ENCODE data around the gene CPA4. TPM values are rescaled to one million over a fixed set of nuclear protein-coding genes. Genes with fewer than 3 reads are reported as not detected.
"Not testable (repeated sequence)": the region's sequence is repeated elsewhere in the genome, so short reads cannot be mapped to it uniquely, and the experiment has no call there.

The CPA4 gene
- total RNA-seq (not detected), polyA plus RNA-seq (not detected), total RNA-seq (0 to 0.07 (median 0) reads per million in 6 experiments)

DNA sequence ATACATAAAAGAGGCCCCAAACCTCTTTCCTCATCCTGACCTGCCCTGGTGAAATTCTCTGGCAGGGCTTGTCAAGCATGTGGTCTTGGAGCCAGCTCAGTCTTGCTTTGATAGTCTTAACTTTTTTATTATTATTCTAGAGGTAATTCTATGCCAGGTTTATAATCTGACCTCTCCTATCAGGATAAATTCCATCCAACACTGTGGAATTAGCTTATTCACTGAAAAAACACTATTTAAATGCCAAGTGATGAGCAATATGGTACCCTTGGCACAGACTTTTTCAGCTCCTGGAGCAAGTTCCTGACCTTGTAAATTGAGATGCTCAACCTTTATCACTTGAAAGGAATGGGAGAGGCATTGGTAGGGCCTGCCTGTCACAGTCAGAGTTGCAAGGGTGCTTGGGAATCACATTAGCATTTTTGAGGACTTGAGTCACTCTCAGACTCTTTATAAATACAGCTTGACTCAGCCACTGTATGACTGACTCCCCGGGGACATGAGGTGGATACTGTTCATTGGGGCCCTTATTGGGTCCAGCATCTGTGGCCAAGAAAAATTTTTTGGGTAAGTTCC is at the start of gene CPA4:
Gene CPA4 (plus strand): TSS at position 480 of the 576 bp plus-strand sequence. CDS start 20 bp downstream, at position 500.
- DNase-seq = no peak
- POLR2A ChIA-PET = no interaction called here
- no peaks in the 10 kb centered on the region for H3K27me3 Mint-ChIP-seq
- H3K4me1 Mint-ChIP-seq = peaks cover 0 to 7% (median 2%) of the 10 kb centered on the region in 4 donors
- H3K27ac Mint-ChIP-seq = peak within 1 kb of the TSS in 1 of 10 donors; percentile 65
- peaks cover 0 to 3% (median 0%) of the 10 kb centered on the region in 9 donors for H3K9me3 Mint-ChIP-seq
- no peak for ATAC-seq
- H3K4me3 Mint-ChIP-seq = no peak within 1 kb of the TSS
- H3K36me3 Mint-ChIP-seq = no peaks in the 10 kb centered on the region

- peak overlapping the region in 1 of 10 donors; percentile 18 for H3K27ac Mint-ChIP-seq
- not testable (repeated sequence) for DNase-seq, H3K4me3 Mint-ChIP-seq, H3K27me3 Mint-ChIP-seq, ATAC-seq, H3K36me3 Mint-ChIP-seq, H3K4me1 Mint-ChIP-seq, H3K9me3 Mint-ChIP-seq
- POLR2A ChIA-PET = interaction anchor here (0.6 kb wide), 1 partner anchor 36 kb away, joined by 3 read pairs; no protein-coding TSS in a partner anchor
Observed at GRCh38 chr7:130243486-130243885, 49.5 kb upstream of the CPA4 start.

- Mint-ChIP-seq H3K9me3 (peaks cover 0 to 12% (median 2%) of the 10 kb centered on the region in 9 donors), H3K36me3 (peaks cover 0 to 10% (median 4%) of the 10 kb centered on the region in 3 donors)
- DNase-seq, POLR2A ChIA-PET, H3K4me3 Mint-ChIP-seq, ATAC-seq, H3K4me1 Mint-ChIP-seq, H3K27me3 Mint-ChIP-seq, H3K27ac Mint-ChIP-seq: not testable (repeated sequence)
Observed at GRCh38 chr7:130246491-130246890, 46.5 kb upstream of the CPA4 start.

DNA sequence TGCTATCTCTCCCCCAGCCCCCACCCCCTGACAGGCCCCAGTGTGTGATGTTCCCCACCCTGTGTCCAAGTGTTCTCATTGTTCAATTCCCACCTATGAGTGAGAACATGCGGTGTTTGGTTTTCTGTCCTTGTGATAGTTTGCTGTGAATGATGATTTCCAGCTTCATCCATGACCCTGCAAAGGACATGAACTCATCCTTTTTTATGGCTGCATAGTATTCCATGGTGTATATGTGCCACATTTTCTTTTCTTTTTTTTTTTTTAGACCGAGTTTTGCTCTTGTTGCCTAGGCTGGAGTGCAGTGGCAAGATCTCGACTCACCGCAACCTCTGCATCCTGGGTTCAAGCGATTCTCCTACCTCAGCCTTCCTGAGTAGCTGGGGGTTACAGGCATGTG is 44.1 kb upstream of the CPA4 start:
- H3K4me1 Mint-ChIP-seq, H3K27ac Mint-ChIP-seq, ATAC-seq, H3K4me3 Mint-ChIP-seq, H3K27me3 Mint-ChIP-seq, POLR2A ChIA-PET, DNase-seq: not testable (repeated sequence)
- Mint-ChIP-seq H3K36me3 (peaks cover 0 to 18% (median 12%) of the 10 kb centered on the region in 3 donors), H3K9me3 (peaks cover 5 to 31% (median 14%) of the 10 kb centered on the region in 9 donors)

- peaks cover 0 to 36% (median 16%) of the 10 kb centered on the region in 9 donors for H3K9me3 Mint-ChIP-seq
- ATAC-seq, POLR2A ChIA-PET, H3K27me3 Mint-ChIP-seq, H3K4me3 Mint-ChIP-seq, H3K4me1 Mint-ChIP-seq, H3K27ac Mint-ChIP-seq, DNase-seq: not testable (repeated sequence)
- H3K36me3 Mint-ChIP-seq = peaks cover 0 to 21% (median 10%) of the 10 kb centered on the region in 3 donors
Observed at GRCh38 chr7:130249626-130250025, 43.3 kb upstream of the CPA4 start.

GRCh38 chr7:130254555-130254954 is 38.4 kb upstream of the CPA4 start:
- Mint-ChIP-seq H3K4me1 (no peaks in the 10 kb centered on the region), H3K27ac (no peak overlapping the region), H3K36me3 (peaks cover 0 to 23% (median 10%) of the 10 kb centered on the region in 3 donors), H3K4me3 (no peak overlapping the region), H3K27me3 (peaks cover 0 to 1% (median 0%) of the 10 kb centered on the region in 5 donors), H3K9me3 (peaks cover 1 to 71% (median 16%) of the 10 kb centered on the region in 9 donors)
- POLR2A ChIA-PET = no interaction called here
- ATAC-seq (no peak), DNase-seq (no peak)

DNA sequence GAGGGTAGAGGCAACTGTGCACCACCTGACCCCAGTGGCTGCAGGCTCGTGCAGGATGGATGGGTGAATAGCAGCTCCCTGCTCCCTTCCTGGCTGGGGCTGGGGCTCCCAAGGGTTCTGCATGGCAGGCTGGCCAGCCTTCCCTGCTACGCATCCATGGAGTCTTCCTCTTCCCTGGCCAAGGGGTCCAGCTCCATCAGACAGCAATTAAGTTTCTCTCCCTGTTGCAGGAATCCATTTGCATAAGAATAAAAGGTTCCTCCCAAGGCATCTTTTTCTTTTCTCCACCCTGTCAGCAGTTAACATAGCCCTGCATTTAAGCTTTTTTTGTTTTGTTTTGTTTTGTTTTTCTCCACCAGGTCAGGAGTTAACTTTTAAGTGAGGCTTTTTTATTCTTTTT is 36.3 kb upstream of the CPA4 start:
- Mint-ChIP-seq H3K27me3 (peaks cover 0 to 1% (median 0%) of the 10 kb centered on the region in 5 donors), H3K36me3 (peaks cover 0 to 27% (median 10%) of the 10 kb centered on the region in 3 donors), H3K27ac (no peak overlapping the region), H3K9me3 (peaks cover 1 to 82% (median 16%) of the 10 kb centered on the region in 9 donors), H3K4me3 (no peak overlapping the region), H3K4me1 (no peaks in the 10 kb centered on the region)
- ATAC-seq = no peak
- POLR2A ChIA-PET = no interaction called here
- no peak for DNase-seq

DNA sequence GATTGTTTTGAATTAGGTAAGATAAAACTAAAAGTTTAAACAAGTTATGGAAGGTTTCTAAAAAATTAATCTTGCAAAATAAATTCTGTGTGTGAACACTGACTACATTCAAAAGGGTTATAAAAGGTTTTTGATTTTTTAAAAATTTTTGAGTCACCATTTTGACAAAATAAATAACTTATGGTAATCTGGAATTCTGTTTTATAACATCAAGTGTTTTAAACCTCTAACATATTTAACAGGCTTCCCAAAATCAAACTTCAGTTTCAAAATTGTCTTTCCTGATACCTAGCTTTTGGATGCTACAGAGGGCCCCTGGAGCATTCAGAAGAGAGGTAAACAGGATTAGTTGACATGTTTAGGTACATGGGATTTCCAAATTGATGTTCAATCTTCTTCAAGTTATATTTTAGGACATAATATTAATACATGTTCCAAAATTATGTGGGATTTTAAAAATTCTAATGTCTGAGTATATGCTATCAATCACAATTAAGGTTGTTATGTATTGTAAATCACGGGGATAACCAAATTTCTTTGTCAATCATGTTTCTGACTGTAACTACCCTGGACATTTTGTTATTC is 34.4 kb upstream of the CPA4 start:
- Mint-ChIP-seq H3K9me3 (peaks cover 1 to 75% (median 5%) of the 10 kb centered on the region in 9 donors), H3K36me3 (peaks cover 0 to 22% (median 6%) of the 10 kb centered on the region in 3 donors), H3K27me3 (no peaks in the 10 kb centered on the region), H3K4me1 (peaks cover 0 to 9% (median 3%) of the 10 kb centered on the region in 4 donors), H3K27ac (no peak overlapping the region), H3K4me3 (no peak overlapping the region)
- POLR2A ChIA-PET = no interaction called here
- ATAC-seq (no peak), DNase-seq (no peak)

- Mint-ChIP-seq H3K4me3 (no peak overlapping the region), H3K27ac (no peak overlapping the region), H3K4me1 (peaks cover 0 to 9% (median 3%) of the 10 kb centered on the region in 4 donors), H3K27me3 (peaks cover 0 to 2% (median 0%) of the 10 kb centered on the region in 5 donors), H3K36me3 (peaks cover 0 to 13% (median 0%) of the 10 kb centered on the region in 3 donors), H3K9me3 (peaks cover 0 to 45% (median 1%) of the 10 kb centered on the region in 9 donors)
- ATAC-seq = no peak
- DNase-seq = no peak
- POLR2A ChIA-PET = no interaction called here
Observed at GRCh38 chr7:130262448-130262847, 30.5 kb upstream of the CPA4 start.

- peaks cover 0 to 2% (median 0%) of the 10 kb centered on the region in 5 donors for H3K27me3 Mint-ChIP-seq
- peaks cover 0 to 41% (median 1%) of the 10 kb centered on the region in 9 donors for H3K9me3 Mint-ChIP-seq
- peaks cover 0 to 9% (median 3%) of the 10 kb centered on the region in 4 donors for H3K4me1 Mint-ChIP-seq
- peaks cover 0 to 13% (median 0%) of the 10 kb centered on the region in 3 donors for H3K36me3 Mint-ChIP-seq
- DNase-seq (no peak), ATAC-seq (no peak)
- peak overlapping the region in 1 of 10 donors; percentile 70 for H3K27ac Mint-ChIP-seq
- POLR2A ChIA-PET = no interaction called here
- H3K4me3 Mint-ChIP-seq = no peak overlapping the region
Observed at GRCh38 chr7:130263130-130263529, 29.8 kb upstream of the CPA4 start.

GRCh38 chr7:130266258-130266960 is 26.6 kb upstream of the CPA4 start, which contains the start of gene CPA2:
Gene CPA2 (plus strand): TSS chr7:130266863. CDS start chr7:130266882, 19 bp downstream.
- H3K27ac Mint-ChIP-seq = peak within 1 kb of the TSS in 1 of 10 donors; percentile 71
- H3K36me3 Mint-ChIP-seq = no peaks in the 10 kb centered on the region
- ATAC-seq (no peak), DNase-seq (no peak)
- POLR2A ChIA-PET = no interaction called here
- peaks cover 0 to 9% (median 3%) of the 10 kb centered on the region in 4 donors for H3K4me1 Mint-ChIP-seq
- H3K9me3 Mint-ChIP-seq = peaks cover 0 to 10% (median 0%) of the 10 kb centered on the region in 9 donors
- no peak within 1 kb of the TSS for H3K4me3 Mint-ChIP-seq
- H3K27me3 Mint-ChIP-seq = peaks cover 0 to 2% (median 0%) of the 10 kb centered on the region in 5 donors

DNA sequence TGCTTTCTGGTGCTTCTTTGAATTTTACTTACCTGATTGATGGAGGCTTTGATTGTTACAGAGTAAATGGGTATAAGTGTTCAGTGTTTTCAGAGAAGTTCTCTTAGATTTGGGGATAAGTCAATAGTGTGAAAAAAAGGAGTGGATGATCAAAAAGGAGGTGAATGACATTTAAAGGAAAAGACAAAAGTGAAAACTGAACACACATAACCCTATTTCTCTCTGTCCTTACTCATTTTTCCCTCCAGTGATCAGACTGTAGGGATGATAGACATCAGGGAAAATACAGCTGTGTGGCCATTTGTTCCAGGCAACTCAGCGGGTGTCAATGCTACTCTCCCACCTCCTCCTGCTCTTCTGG is 26.0 kb upstream of the CPA4 start:
- H3K4me1 Mint-ChIP-seq = peaks cover 0 to 9% (median 3%) of the 10 kb centered on the region in 4 donors

More for the DNA sequence above, 26.0 kb upstream of the CPA4 start:
- H3K27ac Mint-ChIP-seq = no peak overlapping the region
- ATAC-seq = no peak
- no peaks in the 10 kb centered on the region for H3K36me3 Mint-ChIP-seq
- H3K4me3 Mint-ChIP-seq = no peak overlapping the region
- peaks cover 0 to 2% (median 0%) of the 10 kb centered on the region in 5 donors for H3K27me3 Mint-ChIP-seq
- no peak for DNase-seq
- POLR2A ChIA-PET = no interaction called here
- peaks cover 0 to 5% (median 0%) of the 10 kb centered on the region in 9 donors for H3K9me3 Mint-ChIP-seq
